Smooth muscle cell (in vitro differentiated cells): ENCODE measurements around the gene GSG1L. TPM values are rescaled to one million over a fixed set of nuclear protein-coding genes. Genes with fewer than 3 reads are reported as not detected.

ENCODE experiments used
- DNase-seq: peaks from one replicate; lab custom pipeline; 2025; ENCODE audit not compliant: unreplicated experiment; lab: John Stamatoyannopoulos, UW
- H2AFZ ChIP-seq: fragments of 200-600 bp; sonication (generic); 2 replicates; pipeline ENCODE4 v1.6.0; 2016; ENCODE audit warnings: antibody characterized with exemption, low read depth, mild to moderate bottlenecking
- H3F3A ChIP-seq: fragments of 200-600 bp; sonication (generic); 2 replicates; pipeline ENCODE4 v1.6.0; 2017; ENCODE audit warnings: antibody characterized with exemption, low read depth
- H3K27ac ChIP-seq: fragments of 200-600 bp; sonication (generic); 2 replicates; pipeline ENCODE4 v1.5.1; 2016; ENCODE audit warnings: low read depth, mild to moderate bottlenecking
- H3K27me3 ChIP-seq: fragments of 200-600 bp; sonication (generic); 2 replicates; pipeline ENCODE4 v1.6.1; 2016; ENCODE audit warnings: low read depth, mild to moderate bottlenecking
- H3K36me3 ChIP-seq: fragments of 200-600 bp; sonication (generic); 2 replicates; pipeline ENCODE4 v1.5.1; 2016; ENCODE audit warnings: low read depth
- H3K4me1 ChIP-seq: fragments of 200-600 bp; sonication (generic); 2 replicates; pipeline ENCODE4 v1.5.1; 2016; ENCODE audit warnings: low read depth
- H3K4me2 ChIP-seq: fragments of 200-600 bp; sonication (generic); 2 replicates; pipeline ENCODE4 v1.6.0; 2016; ENCODE audit warnings: mild to moderate bottlenecking
- H3K4me3 ChIP-seq: fragments of 200-600 bp; sonication (generic); 2 replicates; pipeline ENCODE4 v1.5.1; 2016; ENCODE audit warnings: mild to moderate bottlenecking
- H3K79me2 ChIP-seq: fragments of 200-600 bp; sonication (generic); 2 replicates; pipeline ENCODE4 v1.6.0; 2016; ENCODE audit warnings: low read depth, mild to moderate bottlenecking
- H3K9ac ChIP-seq: fragments of 200-600 bp; sonication (generic); 2 replicates; pipeline ENCODE4 v1.6.0; 2016; ENCODE audit warnings: low read depth
- H3K9me3 ChIP-seq: fragments of 200-600 bp; sonication (generic); replicated peaks from 2 replicates; pipeline ENCODE4 v1.5.1; 2016; ENCODE audit warnings: low read depth
- H4K20me1 ChIP-seq: fragments of 200-600 bp; sonication (generic); 2 replicates; pipeline ENCODE4 v1.6.0; 2016; ENCODE audit warnings: low read depth
- CTCF ChIP-seq: fragments of 200-600 bp; sonication (generic); IDR thresholded peaks from 2 replicates; pipeline ENCODE4 v1.5.1; 2017; ENCODE audit warnings: borderline replicate concordance, mild to moderate bottlenecking, antibody characterized with exemption; ENCODE audit not compliant: insufficient read depth, poor library complexity, severe bottlenecking
- WGBS: methylation state at CpG from one replicate; pipeline ENCODE4 v1.1.7; 2016; ENCODE audit warnings: low lambda C conversion rate; 5-methylcytosine and 5-hydroxymethylcytosine counted together
- polyA plus RNA-seq: library from polyadenylated mRNA; unstranded; fragments of >200 nt; fragmentation: Nextera tagmentation; extraction: Ambion mirVana; gene quantifications from 2 replicates; pipeline ENCODE4 v1.2.1, GENCODE V29; 2016
- total RNA-seq: library from RNA; depleted of rRNA; stranded (reverse); fragments of >200 nt; gene quantifications from 2 replicates; pipeline ENCODE4 v1.2.3, GENCODE V29; 2014

Gene GSG1L
- total and polyA plus RNA-seq, 2 experiments from 2014 or later = 0.31 TPM; not detected in 1

DNA sequence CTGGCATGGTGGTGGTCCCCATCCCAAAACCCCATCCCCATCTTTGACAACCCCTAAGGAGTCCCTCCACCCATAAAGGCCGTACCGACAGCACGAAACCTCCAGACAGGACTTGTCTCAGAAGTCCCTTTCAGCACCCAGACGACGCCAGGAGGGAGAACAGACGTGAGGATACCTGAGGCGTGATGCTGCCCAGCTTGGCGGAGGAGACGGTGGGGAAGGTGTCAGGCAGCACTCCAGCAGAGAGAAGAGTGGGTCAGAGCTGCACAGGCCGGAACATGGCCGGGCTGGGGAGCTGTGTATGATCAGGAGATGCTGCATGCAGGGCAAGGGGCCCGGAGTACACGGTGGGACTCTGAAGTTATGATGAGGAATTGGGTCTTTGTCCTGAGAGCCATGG lies 244.2 kb downstream of the GSG1L start:
- TF ChIP-seq CTCF = no peak
- H3K36me3 ChIP-seq = no peaks in the 10 kb centered on the region
- no peak overlapping the region for H3K27ac ChIP-seq
- H3K79me2 ChIP-seq = no peaks in the 10 kb centered on the region
- H3K4me2 ChIP-seq = no peak overlapping the region
- H3K4me3 ChIP-seq = no peak overlapping the region
- H4K20me1 ChIP-seq = no peaks in the 10 kb centered on the region
- DNase-seq = no peak
- H3K9me3 ChIP-seq = no peaks in the 10 kb centered on the region
- 91% methylated on average over 13 of the region's 13 CpGs for WGBS
- H3K4me1 ChIP-seq = no peaks in the 10 kb centered on the region
- H3K9ac ChIP-seq = no peak overlapping the region
- peaks cover 15% of the 10 kb centered on the region for H3K27me3 ChIP-seq
- H2AFZ ChIP-seq = no peak overlapping the region
- H3F3A ChIP-seq = no peaks in the 10 kb centered on the region

GRCh38 chr16:27818246-27818645 lies 245.3 kb downstream of the GSG1L start:
- 91% methylated on average over 13 of the region's 13 CpGs for WGBS
- TF ChIP-seq CTCF = no peak

DNA sequence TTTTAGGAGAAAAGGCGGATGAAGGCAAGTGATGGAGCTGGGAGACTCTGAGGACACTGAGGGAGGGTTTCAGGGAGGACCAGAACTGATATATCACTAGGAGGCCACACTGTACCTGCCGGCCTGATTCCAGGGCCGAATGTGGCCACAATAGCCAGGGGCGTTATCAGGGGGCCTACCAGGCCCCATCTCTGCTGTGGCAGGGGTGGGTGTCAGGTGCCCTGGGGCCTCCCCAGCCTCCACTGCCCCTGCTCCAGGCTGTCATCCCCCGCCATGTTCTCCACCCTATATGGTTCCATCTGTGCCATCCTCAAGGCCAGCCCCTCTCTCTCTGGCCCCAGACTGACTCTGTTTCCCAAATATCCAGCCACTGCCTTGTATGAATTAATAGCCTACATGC lies 246.5 kb downstream of the GSG1L start:
- Histone ChIP-seq H2AFZ (no peak overlapping the region), H3K4me2 (no peak overlapping the region), H3K4me1 (no peaks in the 10 kb centered on the region), H3K27me3 (peaks cover 15% of the 10 kb centered on the region), H3K9me3 (no peaks in the 10 kb centered on the region), H3K79me2 (no peaks in the 10 kb centered on the region), H4K20me1 (no peaks in the 10 kb centered on the region), H3K36me3 (no peaks in the 10 kb centered on the region), H3K9ac (no peak overlapping the region), H3K4me3 (no peak overlapping the region), H3F3A (no peaks in the 10 kb centered on the region), H3K27ac (no peak overlapping the region)
- DNase-seq = no peak
- WGBS = 72% methylated on average over 5 of the region's 5 CpGs
- TF ChIP-seq CTCF = no peak

More at GRCh38 chr16:27818246-27818645, 245.3 kb downstream of the GSG1L start:
- H3K9ac ChIP-seq = no peak overlapping the region
- no peak overlapping the region for H2AFZ ChIP-seq
- no peak for DNase-seq
- no peaks in the 10 kb centered on the region for H3F3A ChIP-seq
- H3K27me3 ChIP-seq = peaks cover 15% of the 10 kb centered on the region
- no peak overlapping the region for H3K4me2 ChIP-seq
- H3K79me2 ChIP-seq = no peaks in the 10 kb centered on the region
- H3K36me3 ChIP-seq = no peaks in the 10 kb centered on the region
- H3K27ac ChIP-seq = no peak overlapping the region
- no peaks in the 10 kb centered on the region for H3K9me3 ChIP-seq
- no peak overlapping the region for H3K4me3 ChIP-seq
- no peaks in the 10 kb centered on the region for H3K4me1 ChIP-seq
- H4K20me1 ChIP-seq = no peaks in the 10 kb centered on the region

GRCh38 chr16:27816561-27816960 lies 247.0 kb downstream of the GSG1L start:
- Histone ChIP-seq H3K9ac (no peak overlapping the region), H3K79me2 (no peaks in the 10 kb centered on the region), H3F3A (no peaks in the 10 kb centered on the region), H3K4me1 (no peaks in the 10 kb centered on the region), H4K20me1 (no peaks in the 10 kb centered on the region), H3K27ac (no peak overlapping the region), H3K4me3 (no peak overlapping the region), H3K27me3 (peaks cover 15% of the 10 kb centered on the region), H3K36me3 (no peaks in the 10 kb centered on the region), H3K9me3 (no peaks in the 10 kb centered on the region), H3K4me2 (no peak overlapping the region), H2AFZ (no peak overlapping the region)
- WGBS = 67% methylated on average over 5 of the region's 5 CpGs
- no peak for DNase-seq
- no peak for TF ChIP-seq CTCF
